ENCODE results near the gene PPP4C. TPM values are rescaled to one million over a fixed set of nuclear protein-coding genes. Genes with fewer than 3 reads are reported as not detected.

PPP4C gene
- polyA plus RNA-seq, 3 donors, result 186 to 388 (median 279) TPM

GRCh38 chr16:30110661-30111060, 34.9 kb downstream of the PPP4C start:
- no peak overlapping the region for H3K4me2 ChIP-seq (replicated peaks; ENCODE audit: extremely low read depth, low read length, poor library complexity, severe bottlenecking)
- H3K27ac Mint-ChIP-seq, result no peak overlapping the region
- WGBS (ENCODE audit: insufficient coverage), result no CpG with 5 or more reads among the region's 7 CpGs

DNA sequence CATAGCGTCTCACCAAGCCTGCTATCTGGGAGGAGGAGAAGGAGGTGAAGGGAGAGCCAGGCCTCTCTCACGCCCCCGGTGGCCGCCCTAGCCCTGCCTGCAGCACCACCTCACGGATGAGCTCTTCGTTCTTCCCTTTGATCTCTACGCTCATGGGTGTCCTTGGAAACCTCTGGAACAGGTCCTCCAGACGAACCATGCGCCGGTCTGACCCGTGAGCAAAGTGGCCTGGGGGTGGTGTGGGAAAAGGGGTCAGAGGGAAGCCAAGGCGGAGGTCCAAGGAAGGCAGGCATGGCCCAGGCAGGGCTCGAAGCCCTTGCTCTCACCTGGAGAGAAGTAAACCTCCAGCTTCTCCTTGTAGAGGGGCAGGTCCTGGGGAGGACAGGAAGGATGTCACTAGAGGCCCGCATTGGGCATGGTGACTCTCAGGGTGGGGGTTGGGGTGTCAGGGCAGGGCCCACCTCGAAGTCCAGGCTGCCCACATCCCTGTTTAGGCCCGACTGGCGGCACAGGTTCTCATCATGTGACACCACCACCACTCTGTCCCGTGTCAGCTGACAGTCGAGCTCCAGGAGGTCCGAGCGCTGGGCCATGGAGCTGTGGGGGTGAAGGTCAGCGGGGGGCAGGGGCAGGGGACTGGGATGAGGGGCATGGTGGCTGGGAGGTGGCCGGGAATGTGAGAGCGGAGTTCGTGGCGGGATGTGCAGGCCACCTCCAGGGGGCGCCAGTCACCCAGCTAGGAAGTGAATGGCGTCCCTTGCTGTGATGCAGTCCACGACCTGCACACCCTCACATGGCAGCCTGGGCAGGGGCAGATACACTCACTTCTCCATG, 36.6 kb downstream of the PPP4C start:
- Histone ChIP-seq H3K27me3 (ENCODE audit: control insufficient read depth in 2 of 2, insufficient read depth in 2 of 2, low read length in 2 of 2) (no peaks in the 10 kb centered on the region), H3K4me2 (replicated peaks; ENCODE audit: extremely low read depth, low read length, poor library complexity, severe bottlenecking) (no peak overlapping the region), H3K4me1 (ENCODE audit: control insufficient read depth in 1 of 2, insufficient read depth in 2 of 2, low read length in 2 of 2) (no peaks in the 10 kb centered on the region), H3K9ac (ENCODE audit: insufficient read depth, low read length, poor library complexity, severe bottlenecking) (no peak overlapping the region), H3K9me3 (replicated peaks in 1 of 2; ENCODE audit: control insufficient read depth in 1 of 2, insufficient read depth in 1 of 2, low read length in 2 of 2) (no peaks in the 10 kb centered on the region), H3K79me2 (ENCODE audit: insufficient read depth, low read length) (no peaks in the 10 kb centered on the region), H2AFZ (ENCODE audit: insufficient read depth, low read depth, low read length, poor library complexity, severe bottlenecking) (no peak overlapping the region), H3K4me3 (replicated peaks in 1 of 3; ENCODE audit: low read depth in 2 of 3, low read length in 3 of 3) (no peak overlapping the region), H3K27ac (ENCODE audit: low read depth in 1 of 2, low read length in 2 of 2) (no peak overlapping the region), H3K36me3 (replicated peaks in 1 of 2; ENCODE audit: control insufficient read depth in 1 of 2, insufficient read depth in 2 of 2, low read length in 2 of 2) (peaks cover 35 to 64% of the 10 kb centered on the region in 2 donors), H4K20me1 (ENCODE audit: insufficient read depth, low read length) (no peaks in the 10 kb centered on the region)
- Mint-ChIP-seq H3K27me3 (ENCODE audit: low read depth in 3 of 3) (peaks cover 0 to 1% (median 0%) of the 10 kb centered on the region in 3 donors), H3K4me1 (peaks cover 7% of the 10 kb centered on the region), H3K36me3 (peaks cover 51 to 90% of the 10 kb centered on the region in 2 donors), H3K9me3 (peaks cover 0 to 5% (median 0%) of the 10 kb centered on the region in 7 donors), H3K4me3 (no peak overlapping the region), H3K27ac (peak overlapping the region in 1 of 7 donors; percentile 58)
- TF ChIP-seq CTCF (IDR thresholded peaks at IDR 0.05), result peak; percentile 68
- DNase-seq, result peak; percentile 36 to 53 (median 37)
- WGBS (ENCODE audit: insufficient coverage), result 92% methylated on average over 17 of the region's 29 CpGs
- intact Hi-C loops (cut with micrococcal nuclease), result no loop called here

More at GRCh38 chr16:30110661-30111060, 34.9 kb downstream of the PPP4C start:
- intact Hi-C loops (cut with micrococcal nuclease), result no loop called here
- peaks cover 0 to 5% (median 0%) of the 10 kb centered on the region in 7 donors for H3K9me3 Mint-ChIP-seq
- TF ChIP-seq CTCF (IDR thresholded peaks at IDR 0.05), result no peak
- Histone ChIP-seq H3K79me2 (ENCODE audit: insufficient read depth, low read length) (no peaks in the 10 kb centered on the region), H4K20me1 (ENCODE audit: insufficient read depth, low read length) (no peaks in the 10 kb centered on the region), H3K9me3 (replicated peaks in 1 of 2; ENCODE audit: control insufficient read depth in 1 of 2, insufficient read depth in 1 of 2, low read length in 2 of 2) (no peaks in the 10 kb centered on the region), H2AFZ (ENCODE audit: insufficient read depth, low read depth, low read length, poor library complexity, severe bottlenecking) (no peak overlapping the region), H3K27ac (ENCODE audit: low read depth in 1 of 2, low read length in 2 of 2) (no peak overlapping the region), H3K36me3 (replicated peaks in 1 of 2; ENCODE audit: control insufficient read depth in 1 of 2, insufficient read depth in 2 of 2, low read length in 2 of 2) (peaks cover 25 to 61% of the 10 kb centered on the region in 2 donors), H3K4me3 (replicated peaks in 1 of 3; ENCODE audit: low read depth in 2 of 3, low read length in 3 of 3) (no peak overlapping the region), H3K4me1 (ENCODE audit: control insufficient read depth in 1 of 2, insufficient read depth in 2 of 2, low read length in 2 of 2) (no peaks in the 10 kb centered on the region), H3K27me3 (ENCODE audit: control insufficient read depth in 2 of 2, insufficient read depth in 2 of 2, low read length in 2 of 2) (no peaks in the 10 kb centered on the region), H3K9ac (ENCODE audit: insufficient read depth, low read length, poor library complexity, severe bottlenecking) (no peak overlapping the region)
- H3K27me3 Mint-ChIP-seq (ENCODE audit: low read depth in 3 of 3), result peaks cover 0 to 1% (median 0%) of the 10 kb centered on the region in 3 donors
- DNase-seq, result no peak
- H3K4me1 Mint-ChIP-seq, result peaks cover 7% of the 10 kb centered on the region
- H3K4me3 Mint-ChIP-seq, result no peak overlapping the region
- peaks cover 48 to 85% of the 10 kb centered on the region in 2 donors for H3K36me3 Mint-ChIP-seq

Data from CD14-positive monocyte (primary cell).